AG08396 (cell line): Measurements from ENCODE around the gene GALM.
A peak's percentile ranks its signal among the peaks of the same experiment; 100 is the strongest.
"Not testable (repeated sequence)": the region's sequence is repeated elsewhere in the genome, so short reads cannot be mapped to it uniquely, and the experiment has no call there.

Experiments
- DNase-seq: peaks from one replicate; pipeline ENCODE4 v3.0.0; 2012; ENCODE audit warnings: low spot score, mixed read lengths

GALM gene

DNA sequence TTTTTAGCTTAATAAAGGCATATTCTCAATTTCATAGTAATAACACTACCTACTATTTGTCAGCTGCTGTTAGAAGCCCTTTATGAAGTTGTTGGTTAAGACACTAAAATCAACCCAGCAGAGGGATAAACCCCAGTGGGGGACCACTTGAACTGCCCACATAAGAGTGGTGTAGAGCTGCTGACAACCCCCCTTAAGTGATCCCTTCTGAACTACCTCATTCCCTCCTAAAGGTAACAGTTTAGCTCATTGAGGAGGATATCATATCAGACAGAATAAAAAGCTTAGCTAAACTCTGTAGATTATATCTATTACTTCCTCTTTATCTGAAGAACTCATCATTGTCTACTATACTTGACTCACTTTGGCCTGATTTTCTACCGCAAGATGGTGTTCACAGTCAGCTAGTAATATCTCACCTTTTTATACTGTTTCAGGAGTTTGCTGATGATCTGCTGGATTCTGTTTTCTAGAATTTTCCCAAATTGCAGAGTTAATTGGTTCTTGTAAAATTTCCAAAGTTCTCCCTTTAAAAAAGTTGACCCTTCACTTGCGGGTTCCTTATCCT, 16.2 kb downstream of the GALM start:
- no peak for DNase-seq

DNA sequence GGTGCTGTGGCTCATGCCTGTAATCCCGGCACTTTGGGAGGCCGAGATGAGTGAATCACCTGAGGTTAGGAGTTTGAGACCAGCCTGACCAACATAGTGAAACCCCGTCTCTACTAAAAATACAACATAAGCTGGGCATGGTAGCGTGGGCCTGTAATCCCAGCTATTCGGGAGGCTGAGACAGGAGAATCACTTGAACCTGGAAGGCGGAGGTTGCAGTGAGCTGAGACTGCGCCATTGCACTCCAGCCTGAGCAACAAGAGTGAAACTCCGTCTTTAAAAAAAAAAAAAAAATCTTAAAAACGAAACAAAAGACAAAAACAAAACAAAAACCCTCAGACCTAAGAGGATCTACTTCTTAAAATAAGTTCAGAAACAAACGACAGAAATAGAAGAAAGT, 16.7 kb downstream of the GALM start:
- DNase-seq: not testable (repeated sequence)

GRCh38 chr2:38683766-38684165, 17.9 kb downstream of the GALM start:
- DNase-seq: no peak

- no peak for DNase-seq
Measured at GRCh38 chr2:38685116-38685735, 19.3 kb downstream of the GALM start.

DNA sequence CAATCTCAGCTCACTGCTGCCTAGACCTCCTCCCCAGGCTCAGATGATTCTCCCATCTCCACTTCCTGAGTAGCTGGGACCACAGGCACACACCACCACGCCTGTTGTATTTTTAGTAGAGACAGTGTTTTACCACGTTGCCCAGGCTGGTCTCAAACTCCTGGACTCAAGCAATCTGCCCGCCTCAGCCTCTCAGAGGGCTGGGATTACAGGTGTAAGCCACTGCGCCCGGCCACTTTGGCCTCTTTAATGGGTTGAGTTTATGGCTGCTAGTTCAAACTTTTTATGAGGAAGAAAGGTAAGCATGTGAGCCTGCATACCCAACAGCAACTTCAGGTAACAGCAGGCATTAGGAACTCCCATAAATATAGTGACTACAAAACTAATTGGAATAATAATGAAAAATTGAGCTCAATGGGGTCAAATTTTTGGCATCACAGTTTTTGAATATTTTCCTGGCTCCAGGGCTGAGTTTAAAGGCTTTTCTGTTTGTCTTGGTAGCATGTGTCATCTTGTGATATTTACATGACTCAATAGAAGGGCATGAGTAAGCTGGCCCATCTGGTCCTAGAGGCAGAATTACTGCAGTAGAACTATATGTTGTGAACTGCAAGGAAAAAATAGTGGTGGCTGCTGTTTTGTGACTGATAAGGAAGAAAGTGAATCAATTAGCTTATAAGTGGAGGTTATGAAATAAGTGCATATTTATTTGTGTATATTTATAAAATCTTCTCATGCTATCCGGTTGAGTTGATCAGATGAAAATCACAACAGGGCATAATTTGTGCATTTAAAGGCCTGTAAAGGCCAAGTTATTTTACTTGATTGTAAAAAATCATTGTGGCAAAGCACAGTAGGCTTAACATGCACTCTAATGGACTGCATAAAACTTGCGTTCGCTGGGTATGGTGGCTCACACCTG, 24.8 kb downstream of the GALM start:
- peak; percentile 83 for DNase-seq

- DNase-seq: no peak
Measured at GRCh38 chr2:38691994-38692393, 26.1 kb downstream of the GALM start.

GRCh38 chr2:38692636-38693318, 26.9 kb downstream of the GALM start:
- DNase-seq: no peak

- DNase-seq: no peak
Measured at GRCh38 chr2:38697116-38697840, 31.4 kb downstream of the GALM start.

- no peak for DNase-seq
Measured at GRCh38 chr2:38698467-38699003, 32.6 kb downstream of the GALM start.

DNA sequence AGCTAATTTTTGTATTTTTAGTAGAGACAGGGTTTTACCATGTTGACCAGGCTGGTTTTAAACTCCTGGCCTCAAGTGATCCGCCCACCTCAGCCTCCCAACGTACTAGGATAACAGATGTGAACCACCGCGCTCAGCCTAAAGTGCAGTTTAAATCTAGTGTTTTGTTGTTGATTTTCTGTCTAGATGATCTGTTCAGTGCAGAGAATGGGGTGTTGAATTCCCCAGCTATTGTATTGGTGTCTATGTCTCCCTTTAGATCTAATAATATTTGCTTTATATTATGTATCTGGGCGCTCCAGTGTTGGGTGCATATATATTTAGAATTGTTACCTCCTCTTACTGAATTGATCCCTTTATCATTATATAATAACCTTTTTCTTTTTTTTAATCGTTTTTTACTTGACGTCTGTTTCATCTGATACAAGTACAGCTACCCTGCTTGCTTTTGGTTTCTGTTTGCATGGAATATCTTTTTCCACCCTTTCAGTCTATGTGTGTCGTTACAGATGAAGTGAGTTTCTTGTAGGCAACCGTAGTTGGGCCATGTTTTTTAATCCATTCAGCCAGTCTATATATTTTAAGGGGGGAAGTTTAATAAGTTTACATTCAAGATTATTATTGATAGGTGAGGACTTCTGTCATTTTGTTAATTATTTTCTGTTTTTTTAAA, 34.3 kb downstream of the GALM start:
- DNase-seq: no peak

DNA sequence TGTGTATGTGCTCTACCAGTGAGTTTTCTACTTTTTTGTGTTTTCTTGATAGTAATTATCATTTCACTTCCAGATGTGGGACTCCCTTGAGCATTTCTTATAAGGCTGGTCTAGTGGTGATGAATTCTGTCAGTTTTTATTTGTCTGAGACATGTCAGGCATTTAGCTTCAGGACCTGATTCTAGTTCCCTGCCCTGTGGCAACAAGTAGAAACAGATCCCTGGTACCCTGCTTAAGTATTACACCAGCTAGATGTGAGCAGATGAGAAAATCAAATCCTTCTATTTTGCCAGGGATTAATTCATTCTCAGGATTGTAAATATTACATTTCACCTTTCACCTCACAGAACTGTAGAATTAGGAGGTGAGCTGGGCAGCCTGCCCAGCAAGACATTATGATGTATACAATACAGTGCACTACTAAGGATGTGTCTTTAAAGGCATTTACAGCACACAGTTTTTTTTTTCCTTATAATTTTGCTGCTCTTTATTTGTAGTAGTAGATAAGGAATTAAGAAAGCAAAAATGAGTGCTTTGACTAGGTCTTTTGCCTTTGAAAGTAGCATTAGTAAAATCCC, 35.1 kb downstream of the GALM start:
- no peak for DNase-seq

- DNase-seq: no peak
Measured at GRCh38 chr2:38701542-38701941, 35.6 kb downstream of the GALM start.

- DNase-seq: peak; percentile 69
Measured at GRCh38 chr2:38702413-38702812, 36.5 kb downstream of the GALM start.

GRCh38 chr2:38703336-38703735, 37.4 kb downstream of the GALM start:
- DNase-seq: not testable (repeated sequence)

DNA sequence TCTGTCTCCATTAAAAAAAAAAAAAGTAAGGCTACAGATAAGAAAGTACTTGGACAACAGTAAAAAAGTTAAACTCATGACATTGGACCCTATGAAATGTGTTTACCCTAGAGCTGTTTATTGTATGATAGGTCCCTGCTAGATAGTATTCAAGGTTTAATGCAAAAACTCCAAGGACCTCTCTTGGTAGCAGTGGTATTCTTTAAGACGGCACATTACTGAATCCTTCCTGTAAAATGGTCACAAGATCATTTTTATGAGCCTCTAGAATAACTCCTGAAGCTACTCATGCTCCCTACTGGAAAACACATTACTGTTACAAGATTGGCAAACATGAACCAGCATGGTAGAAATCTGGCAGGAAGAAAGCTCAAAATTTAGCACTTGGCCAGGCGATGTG, 38.8 kb downstream of the GALM start:
- DNase-seq: no peak

GRCh38 chr2:38706846-38707345, 41.0 kb downstream of the GALM start:
- no peak for DNase-seq

DNA sequence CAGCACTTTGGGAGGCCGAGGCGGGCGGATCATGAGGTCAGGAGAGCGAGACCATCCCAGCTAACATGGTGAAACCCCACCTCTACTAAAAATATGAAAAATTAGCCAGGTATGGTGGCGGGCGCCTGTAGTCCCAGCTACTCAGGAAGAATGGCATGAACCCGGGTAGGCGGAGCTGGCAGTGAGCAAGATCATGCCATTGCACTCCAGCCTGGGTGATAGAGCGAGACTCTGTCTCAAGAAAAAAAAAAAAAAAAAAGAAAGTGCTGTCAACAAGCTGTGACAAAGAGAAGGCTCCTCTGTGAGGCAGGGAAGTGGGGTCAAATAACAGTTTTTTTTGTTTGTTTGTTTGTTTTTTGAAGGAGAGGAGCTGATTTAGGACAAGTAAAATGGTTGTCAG, 42.6 kb downstream of the GALM start:
- DNase-seq: not testable (repeated sequence)

DNA sequence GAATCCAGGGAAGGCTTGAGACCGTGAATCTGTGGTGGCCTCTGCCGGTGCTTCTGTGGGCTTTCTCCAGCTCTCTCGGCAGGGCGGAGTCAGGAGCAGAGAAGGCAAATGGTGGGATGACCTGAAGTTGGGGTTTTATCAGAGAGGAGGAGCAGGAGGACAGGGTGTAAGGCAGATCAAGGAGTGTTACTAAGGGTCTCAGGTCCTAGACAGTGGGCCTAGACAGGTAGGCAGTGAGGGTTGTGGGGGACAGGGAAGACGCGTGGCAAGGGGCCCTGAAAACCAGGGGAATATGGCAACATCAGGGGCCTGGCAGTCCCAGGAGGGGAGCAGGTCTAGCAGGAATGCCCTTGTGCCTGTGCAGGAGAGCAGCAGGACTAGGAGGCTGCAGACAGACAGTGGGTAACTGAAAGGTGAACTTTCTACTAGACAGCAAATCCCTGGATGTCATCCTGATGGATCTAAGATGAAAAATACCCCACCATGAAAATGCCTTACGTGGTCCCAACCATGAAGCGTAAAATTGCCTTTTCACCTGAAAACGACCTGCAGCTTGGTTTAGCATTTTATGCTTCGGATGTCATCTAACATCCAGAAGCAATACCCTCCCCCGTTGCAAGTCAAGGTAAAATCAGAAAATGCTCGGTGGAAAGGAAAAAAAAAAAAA, 43.1 kb downstream of the GALM start:
- no peak for DNase-seq

DNA sequence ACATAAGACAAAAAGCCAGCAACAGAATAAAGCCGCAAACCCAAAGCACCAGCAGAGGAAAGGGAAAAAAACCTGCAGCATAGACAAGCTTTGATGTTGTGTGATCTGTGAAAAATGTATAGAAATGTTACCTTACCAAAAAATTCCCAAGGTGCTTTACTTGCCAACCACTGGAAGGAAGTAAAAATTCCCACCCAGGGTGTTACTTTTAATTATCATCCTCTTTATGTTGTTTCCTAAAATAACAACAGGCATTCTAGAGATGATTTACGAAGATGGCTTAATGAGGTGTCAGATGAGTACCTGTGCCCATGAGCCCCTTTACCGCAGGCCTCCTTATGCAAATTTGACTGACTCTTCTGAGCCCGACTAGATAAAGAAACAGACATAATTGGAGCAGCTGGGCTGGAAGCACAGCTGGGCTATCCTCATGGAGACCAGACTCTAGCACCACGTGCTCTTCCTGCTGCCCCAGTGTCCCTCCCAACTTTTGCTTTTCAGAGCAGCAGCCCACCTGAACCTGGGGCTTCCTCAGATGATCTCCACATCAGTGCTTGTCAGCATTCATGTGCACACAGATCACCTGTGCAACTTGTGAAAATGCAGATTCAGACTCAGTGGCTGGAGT, 43.8 kb downstream of the GALM start:
- DNase-seq: no peak
